ELR (cell line): ENCODE results near the gene NPTN.
"Not testable (repeated sequence)": the region's sequence is repeated elsewhere in the genome, so short reads cannot be mapped to it uniquely, and the experiment has no call there.

Experiments
- DNase-seq: peaks from one replicate; pipeline ENCODE4 v3.0.0-alpha.2; 2015; ENCODE audit warnings: low read depth

NPTN gene

DNA sequence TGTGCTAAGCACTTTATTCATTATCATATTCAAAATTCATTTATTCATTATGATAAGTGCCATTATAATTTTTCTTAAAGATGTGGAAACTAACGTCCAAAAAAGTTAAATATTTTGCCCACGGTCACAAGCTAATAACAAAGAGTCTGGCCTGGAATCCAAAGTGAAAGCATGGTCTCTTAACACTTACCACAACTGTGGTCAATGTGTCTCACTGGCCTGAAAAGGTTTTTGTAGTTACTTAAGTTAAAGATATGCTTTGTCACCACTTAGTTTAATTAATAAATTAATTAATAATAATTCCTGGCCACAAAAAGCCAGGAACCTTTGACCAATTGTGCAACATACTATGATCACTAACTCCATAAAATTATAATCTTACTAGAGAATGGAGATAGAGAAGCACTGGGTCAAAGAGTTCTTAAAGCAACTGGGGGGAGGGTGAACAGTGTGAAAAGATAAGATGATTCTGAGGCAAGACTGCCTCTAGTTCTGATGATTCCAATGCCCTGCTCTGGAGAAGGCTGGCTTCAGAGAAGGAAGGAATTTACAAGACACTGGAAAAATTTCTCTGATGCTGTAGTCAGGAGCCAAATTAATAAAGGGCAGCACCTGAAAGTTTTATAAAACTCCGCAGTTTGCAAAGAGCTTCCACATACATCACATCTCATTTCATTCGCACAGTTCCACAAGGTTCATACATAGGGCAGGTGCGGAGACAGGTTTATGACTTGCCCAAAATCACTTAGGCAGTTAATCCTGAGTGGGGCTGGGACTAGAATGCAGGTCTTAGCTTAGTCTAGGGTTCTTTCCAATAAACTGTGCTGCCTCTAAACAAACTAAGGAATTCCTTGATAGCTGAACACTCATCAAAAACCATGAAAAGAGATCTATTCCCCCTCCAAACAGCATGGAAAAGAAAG, 32.5 kb downstream of the NPTN start:
- peak; percentile 18 for DNase-seq

DNA sequence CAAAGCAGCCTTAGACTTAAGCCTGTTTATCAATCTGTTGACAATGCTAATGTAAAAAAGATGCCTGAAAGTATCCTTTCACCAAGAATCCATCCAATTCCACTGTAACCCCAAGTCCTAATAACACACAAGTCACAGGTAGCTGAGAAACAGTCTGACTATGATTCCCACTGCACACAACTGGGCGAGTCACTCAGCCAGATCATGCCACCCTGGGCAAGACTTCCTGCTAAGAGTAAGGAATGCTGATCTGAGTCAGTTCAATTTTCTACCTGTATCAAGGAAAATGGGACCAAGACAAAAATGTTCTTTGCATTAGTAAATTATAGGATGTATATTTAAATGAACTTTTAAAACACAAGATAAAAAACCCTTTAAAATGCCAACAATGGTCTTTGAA, 33.3 kb downstream of the NPTN start:
- DNase-seq: peak; percentile 67

DNA sequence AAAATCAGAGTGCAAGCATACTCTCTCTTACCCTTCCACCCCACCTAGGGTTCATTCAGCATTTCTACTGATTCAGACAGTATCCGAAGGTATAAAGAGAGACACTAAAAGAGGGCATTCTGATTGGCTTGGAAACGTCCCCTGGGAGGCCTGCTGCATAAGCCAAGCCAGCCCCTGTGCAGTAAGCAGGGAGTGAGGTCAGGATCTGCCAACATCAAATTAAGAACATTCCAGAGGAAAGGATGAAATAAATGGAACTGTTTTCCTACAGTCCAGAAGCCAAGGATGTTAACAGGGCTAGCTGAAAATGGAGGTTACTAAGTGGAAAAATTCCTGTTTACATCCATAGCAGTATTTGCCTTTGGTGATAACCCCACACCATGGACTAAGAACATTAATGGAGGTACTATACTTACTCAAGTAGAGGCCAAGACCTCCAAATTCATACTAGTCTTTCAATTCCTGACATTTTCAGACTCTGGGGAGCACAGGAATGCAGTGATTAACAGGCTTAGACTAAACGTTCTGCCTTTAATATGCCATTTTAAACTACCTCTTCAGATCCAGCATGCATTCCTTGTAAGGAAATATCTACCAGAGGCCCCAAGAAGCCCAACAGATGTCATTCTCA, 34.5 kb downstream of the NPTN start:
- DNase-seq: no peak

DNA sequence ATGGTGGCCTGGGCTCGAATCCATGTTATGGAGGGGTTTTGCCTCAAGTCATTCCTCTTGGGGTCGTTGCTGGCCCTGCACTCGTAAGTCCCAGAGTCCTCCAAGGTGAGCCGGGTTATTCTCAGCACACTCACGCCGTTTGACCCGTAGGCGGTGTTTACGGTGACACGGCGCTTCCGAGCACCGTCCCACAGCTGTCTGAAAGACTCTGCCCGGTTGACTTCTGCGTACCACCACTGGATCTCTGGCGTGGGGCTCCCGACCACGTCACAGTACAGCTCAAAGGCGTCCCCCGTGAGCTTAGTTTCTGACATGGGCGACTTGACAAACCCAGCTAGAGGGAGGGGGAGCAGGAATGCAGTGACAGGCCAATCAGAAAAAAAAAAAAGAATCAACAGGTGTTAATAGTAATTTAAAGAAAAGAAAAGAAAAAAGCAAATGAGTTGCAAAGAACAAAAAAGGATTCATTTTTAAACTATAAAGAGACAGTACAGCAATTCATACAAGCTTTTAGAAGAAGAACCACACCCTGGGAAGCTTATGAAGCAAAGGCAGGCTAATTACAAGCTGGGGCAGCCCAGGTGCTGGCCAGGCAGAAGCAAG, 36.1 kb downstream of the NPTN start:
- DNase-seq: no peak

DNA sequence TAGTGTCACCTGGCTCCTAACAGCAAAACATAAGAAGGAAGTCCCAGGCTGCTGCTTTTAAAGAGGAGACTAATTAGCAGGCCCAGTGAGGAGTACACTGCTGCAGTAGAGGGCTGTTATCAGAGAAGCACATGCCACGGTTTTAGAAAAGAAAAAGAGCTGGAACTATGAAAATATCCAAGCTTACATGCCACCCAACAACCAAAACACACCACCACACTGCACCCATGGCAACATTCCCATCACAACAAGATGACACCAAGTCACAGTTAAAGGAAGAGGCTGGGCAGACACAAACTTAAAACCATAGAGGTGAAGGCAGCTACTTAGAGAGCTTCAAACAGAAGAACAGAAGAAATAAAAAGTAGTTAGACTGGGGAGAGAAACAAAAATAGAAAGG, 37.0 kb downstream of the NPTN start:
- no peak for DNase-seq

DNA sequence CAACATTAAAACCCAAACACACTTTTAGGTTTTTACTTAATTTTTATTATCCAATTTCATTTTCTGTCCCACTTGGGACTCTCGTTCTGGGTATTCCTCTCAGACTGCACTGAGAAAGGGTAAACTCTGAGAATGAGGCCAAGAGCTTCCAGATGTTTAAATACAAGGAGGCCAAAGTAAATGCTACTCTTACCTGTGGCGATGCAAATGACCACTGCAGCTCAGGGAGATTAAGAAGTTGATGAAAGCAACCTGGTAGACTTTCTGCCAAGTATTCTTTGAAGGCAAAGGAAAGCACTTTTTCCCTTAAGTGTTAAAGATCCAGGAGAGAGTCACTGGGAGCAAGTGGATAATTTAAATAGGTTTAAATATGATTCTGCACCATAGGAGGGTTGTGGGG, 39.1 kb downstream of the NPTN start:
- no peak for DNase-seq

DNA sequence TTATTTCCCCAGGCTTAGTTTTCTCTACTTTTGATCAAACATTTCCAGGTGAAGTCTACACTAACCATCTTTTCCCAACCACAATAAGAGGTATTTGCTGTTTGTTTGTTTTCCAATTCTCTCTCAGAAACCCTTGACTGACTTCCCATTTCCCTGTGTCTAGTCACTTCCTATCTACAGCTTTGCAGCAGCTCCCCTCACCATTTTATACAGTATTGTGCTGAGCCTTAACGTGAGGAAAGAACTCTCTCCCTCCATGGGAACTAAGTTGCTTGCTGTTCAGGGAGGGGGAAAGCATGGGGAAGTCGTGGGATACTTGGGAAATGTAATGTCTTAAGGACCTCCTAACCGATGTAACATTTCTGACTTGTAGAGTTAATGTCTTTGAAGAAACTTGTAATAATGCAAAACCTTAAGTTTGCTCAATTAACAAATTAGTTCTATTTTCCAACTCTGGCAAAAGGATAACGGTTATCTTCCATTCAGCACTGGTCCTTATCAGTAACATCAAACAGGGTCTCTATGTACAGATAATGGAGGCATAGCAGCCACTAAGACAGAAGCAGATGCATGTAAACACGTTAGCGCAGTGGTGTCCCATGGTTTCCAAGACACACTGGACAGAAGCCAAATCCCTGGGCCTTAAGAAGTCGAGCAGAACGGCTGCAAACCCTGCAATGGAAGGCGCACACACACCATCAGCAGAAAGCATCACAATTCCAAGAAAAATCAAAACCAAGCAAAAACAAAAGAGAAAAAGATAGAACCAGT, 39.7 kb downstream of the NPTN start:
- DNase-seq: no peak

DNA sequence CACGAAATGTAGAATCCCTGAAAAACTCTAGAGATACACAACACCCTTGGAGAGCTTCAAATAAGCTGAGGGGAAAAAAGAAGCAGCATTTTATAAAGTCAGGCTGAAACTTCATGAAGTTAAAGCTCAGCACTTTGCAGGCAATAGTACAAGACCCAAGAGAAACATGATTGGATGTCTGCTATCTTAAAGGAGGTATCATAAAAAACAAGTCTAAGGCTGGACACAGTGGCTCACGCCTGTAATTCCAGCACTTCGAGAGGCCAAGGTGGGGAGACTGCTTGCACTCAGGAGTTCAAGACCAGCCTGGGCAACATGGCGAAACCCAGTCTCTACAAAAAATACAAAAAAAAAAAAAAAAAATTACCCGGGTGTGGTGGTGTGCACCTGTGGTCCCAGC, 42.9 kb downstream of the NPTN start:
- no peak for DNase-seq

DNA sequence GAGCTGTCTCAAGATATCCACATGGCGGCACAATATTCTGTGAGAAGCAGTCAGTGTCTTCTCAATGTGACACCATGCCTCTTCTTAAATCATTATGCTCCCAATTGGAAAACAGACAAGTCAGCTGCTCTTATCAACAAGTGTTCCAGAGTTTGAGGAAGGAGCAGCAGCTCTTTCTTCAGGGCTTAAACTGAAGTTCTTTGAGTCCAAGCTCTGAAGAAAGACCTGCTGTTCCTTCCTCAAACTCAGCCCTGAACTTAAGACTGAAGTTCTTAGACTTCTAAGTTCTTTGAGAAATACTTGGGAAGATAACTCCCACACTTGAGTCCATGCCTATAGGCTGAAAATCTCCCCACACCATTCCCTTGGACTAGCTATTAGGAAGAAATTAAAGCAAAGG, 43.4 kb downstream of the NPTN start:
- DNase-seq: no peak

DNA sequence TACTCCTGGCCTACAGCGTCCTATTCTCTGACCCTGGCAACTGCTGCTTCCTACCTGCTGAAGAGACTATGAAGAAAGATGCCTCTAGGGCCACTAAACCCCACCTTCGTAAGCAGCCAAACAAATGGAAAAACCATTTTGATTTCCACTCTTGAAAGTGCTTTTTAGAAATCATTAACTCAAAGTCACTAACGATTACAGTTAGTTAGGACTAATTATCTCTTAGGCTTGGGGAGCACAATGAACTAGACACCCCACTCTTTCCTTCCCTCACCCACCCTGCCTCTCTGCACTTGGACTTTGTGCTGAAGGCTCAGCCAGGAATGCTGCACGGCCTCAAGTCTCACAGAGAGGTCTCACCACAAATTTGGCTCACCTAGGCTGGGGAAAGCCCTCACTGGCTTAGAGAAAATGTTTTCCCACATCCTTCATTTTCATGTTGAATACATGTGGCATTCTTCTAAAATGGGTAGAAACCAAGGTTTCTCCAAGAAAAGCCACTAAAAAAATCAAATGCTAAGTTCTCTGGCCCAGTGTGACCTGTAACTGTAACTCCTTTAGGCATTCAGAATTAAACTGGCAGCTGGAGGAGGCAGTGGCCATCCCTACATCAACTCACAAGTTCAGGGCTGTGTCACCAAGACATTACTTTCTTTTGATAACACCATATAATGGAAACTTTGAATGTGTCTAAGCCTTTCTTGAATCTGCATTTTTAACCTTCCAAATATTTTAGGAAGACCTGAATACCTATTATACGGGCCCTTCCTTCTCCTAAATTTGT, 47.1 kb downstream of the NPTN start:
- no peak for DNase-seq

DNA sequence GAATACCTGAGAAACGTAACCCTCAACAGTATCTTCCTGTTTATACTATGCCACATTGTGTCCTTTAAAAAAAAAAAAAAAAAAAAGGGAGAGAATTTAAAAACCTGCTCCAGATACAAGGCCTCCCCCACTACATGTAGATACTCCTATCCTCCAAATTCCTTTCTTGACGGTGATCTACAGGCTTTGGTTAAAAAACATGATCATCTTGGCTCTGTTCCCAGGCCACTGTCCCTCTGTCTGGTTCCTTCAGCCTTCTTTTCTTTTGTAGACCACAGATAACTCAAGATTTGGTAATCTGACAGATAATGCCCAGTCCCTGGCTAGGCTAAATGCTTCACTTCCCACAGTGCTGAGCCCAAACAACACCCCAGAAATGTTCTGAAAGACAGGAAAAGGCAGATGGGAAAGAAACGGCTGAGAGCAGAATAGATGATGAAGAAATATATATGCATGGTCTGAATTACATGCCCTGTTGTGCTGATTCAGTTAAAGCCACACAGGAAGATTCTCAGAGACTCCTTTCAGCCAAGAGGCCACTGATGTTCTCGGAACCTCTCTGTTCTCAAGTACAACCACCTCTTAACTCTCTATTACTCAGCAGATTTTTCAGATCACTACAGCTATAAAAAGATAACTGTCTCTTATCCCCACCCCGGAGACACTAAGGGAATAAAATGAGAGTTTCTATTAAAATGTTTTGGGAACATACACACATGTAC, 48.3 kb downstream of the NPTN start:
- DNase-seq: no peak

DNA sequence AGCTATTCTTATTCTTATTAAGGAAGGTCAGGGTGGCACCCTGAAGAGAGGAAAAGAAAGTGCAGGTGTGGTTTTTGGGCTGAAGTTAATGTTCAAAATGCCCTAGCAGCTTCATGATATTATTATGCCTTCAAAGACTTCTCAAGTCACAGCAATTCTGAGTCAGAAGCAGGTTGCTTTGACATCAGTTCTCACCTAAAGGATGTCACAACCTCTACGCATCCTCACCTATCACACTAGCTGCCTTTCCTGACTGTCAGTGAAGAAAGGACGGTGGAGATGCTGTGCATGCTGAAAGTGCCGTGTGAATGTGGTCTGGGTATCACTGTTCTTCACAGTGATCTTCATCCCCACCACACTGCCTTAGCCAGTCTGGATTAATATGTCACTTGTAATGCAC, 49.6 kb downstream of the NPTN start:
- no peak for DNase-seq

DNA sequence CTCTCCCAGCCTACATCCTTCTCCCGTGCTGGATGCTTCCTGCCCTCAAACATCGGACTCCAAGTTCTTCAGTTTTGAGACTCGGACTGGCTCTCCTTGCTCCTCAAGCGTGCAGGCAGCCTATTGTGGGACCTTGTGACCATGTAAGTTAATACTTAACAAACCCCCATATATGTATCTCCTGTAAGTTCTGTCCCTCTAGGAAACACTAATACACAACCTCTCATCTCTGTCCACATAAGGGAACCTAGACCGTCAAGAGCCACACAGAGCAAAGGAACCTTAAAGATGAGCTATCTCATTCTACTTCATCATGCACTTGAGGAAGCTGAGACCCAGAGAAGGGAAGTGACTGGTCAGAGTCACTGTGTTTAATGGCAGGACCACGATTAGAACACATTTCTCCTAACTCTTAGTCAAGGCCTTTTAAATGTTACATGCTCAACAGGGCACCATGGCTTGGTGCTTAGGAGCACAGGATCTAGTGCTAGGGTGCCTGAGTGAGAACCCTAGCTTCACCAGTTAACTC, 50.3 kb downstream of the NPTN start:
- DNase-seq: no peak

DNA sequence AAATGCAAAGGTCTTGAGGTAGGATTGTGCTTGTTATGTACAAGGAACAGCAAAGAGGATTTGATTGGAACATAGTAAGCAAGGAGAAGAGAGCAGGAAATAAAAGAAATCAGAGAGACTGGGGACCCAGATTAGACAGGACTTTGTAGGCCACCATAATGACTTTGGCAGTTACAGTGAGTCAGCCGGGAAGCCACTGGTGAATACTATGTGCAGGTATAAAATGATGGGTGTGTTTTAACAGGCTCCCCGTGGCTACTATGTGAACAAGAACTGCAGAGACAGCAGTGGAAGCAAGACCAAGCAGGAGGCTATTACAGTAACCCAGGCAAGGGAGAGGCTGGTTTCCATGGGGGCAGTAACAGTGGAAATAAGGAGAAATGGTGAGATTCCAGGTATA, 55.2 kb downstream of the NPTN start:
- no peak for DNase-seq

DNA sequence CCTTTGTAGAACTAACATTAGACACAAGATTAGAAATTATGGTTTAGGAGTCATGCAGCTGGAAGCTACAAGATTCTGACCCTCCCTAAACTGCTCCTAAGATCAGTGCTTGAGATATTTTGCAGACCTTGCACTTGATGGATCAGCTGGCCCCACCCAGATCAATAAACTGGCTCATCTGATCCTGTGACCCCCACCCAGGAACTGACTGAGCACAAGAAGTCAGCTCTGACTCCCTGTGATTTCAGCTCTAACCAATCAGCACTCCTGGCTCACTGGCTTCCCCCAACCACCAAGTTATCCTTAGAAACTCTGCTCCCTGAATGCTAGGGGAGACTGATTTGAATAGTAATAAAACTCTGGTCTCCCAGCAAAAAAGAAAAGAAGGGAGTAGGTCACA, 55.6 kb downstream of the NPTN start:
- DNase-seq: not testable (repeated sequence)

DNA sequence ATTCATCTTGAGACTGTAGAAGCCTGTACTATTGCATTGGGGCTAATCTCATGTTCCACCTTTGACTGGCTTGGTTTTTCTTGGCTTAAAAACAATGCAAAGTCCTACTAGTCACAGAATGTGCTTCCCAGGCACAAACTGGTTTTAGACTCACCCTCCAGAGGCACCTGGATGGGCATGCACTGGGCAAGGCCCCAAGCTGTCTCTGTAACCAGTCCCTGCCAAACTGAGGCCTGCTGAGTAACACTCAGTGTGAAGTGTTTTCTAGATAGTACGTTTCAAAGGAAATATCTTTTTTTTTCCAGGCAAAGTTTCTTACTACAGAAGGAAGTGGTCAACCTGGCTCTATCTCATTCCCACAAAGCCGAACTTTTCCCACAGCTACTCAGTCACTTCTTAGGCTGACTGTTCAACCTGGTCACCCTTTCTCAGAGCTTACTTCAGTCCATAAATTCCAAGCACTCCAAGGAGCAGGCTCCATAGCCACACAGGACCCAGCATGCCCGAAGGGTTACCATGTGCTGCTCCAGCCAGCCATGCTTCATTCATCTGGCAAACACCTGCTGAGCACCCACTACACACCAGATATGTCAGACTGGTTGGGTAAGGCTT, 57.4 kb downstream of the NPTN start:
- no peak for DNase-seq

DNA sequence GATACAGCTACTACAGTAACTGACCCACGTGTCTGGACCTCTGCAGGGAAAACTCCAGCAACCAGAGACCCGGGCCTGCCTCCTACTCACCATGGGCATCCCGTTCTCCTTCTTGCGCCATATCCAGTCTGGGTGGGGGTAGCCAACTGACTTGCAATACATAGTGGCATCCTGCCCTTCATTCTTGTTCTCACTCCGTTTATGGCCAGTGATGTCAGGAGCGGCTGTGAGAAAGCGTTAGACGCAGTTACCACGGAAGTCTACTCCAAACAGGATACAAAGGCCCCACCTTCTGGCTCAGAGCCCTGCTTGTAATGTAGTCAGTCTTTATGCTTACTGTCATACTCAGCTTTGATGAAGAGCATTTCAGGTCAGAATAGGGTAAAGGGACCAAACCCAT, 59.6 kb downstream of the NPTN start:
- DNase-seq: peak; percentile 33

DNA sequence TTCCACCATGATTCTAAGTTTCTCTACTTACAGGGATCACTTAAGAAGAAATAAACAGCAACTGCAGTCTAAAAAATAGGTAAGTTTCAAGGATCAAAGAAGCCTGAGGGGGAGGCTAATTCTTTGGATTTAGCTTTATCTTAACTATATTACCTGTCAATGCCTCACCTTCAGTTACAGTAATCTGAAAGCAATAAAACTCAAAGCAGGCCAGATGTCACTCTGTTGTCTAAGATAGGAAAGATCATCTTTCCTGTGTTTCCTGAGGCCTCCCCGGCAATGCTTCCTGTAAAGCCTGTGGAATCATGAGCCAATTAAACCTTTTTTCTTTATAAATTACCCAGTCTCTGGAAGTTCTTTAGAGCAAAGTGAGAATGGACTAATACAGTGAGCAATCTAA, 60.2 kb downstream of the NPTN start:
- DNase-seq: no peak

DNA sequence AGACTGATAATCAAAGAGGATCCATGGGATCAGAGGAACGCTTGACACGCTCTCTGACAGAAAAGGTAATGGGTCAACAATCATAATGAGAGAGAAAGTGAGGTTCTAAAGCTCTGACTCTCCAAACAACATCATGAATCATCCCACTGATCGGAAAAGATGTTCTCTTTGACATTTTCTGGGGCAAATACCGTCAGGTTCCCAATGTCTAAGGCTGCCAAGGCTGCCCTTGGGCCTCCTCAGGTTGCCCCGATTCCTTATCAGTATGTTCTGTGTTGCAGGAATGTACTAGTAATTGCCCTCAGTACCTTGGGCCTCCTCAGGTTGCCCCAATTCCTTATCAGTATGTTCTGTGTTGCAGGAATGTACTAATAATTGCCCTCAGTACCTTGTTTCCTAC, 60.9 kb downstream of the NPTN start:
- no peak for DNase-seq

DNA sequence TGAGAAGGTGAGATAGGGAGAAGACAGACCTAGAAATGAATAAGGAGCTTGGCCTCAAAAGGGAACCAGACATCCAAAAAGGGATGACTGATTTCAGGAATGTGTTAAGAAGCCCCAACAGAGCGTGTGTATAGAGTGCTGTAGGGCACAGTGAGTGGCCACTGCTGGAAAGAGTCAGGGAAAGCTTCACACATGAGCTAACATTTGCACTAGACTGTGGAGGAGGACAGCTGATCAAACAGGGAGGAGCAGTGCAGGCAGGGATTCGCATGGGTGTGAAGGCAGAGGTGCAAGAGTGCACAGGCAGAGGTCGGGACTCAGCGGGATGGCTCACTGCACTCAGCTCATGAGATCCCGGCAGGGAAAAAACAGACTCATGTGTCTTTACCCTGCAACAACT, 61.8 kb downstream of the NPTN start:
- no peak for DNase-seq
